ENCODE data around the gene BMPR1B.

The BMPR1B gene

DNA sequence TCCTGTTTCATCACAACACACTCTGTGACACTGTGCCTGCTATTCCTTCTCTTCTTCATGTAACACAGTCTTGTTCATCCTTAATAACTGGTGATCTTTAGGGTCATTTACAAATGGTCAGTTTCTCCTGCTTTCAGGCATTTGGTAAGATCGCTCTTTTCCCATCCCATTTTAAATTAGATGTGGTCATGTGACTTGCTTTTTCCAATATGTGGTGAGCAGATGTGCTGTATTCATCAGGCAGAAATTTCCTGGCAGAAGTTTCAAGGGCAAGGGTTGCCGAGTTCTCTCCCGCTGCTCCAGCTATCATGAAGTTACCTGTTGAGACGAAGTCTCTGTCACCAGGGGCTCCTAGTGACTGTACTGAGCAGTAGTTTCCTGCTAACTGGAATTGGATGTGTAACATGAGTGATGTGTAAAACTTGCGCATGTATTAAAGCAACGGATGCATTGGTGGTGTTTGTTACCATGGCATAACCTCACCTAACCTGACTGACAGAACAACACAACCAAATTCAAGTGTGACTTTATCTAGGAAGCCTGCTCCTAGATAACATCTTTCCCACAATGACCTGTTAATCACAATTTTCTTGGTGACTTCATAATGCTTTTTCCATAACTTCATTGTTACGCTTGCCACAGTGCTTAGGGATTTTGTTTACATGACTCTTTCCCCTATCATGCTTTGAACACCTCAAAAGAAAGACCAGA is 29.5 kb upstream of the BMPR1B start:
- Histone ChIP-seq H3K27me3 (ENCODE audit: insufficient read depth, low read length) (no peaks in the 10 kb centered on the region), H3K79me2 (ENCODE audit: control insufficient read depth, insufficient read depth, low read length, unreplicated experiment) (no peaks in the 10 kb centered on the region), H3K4me3 (ENCODE audit: low read depth, low read length) (no peak overlapping the region), H3K27ac (ENCODE audit: low read depth, low read length) (no peak overlapping the region), H3K4me1 (ENCODE audit: control insufficient read depth, insufficient read depth, low read length, unreplicated experiment) (peaks cover 2% of the 10 kb centered on the region), H3K36me3 (ENCODE audit: insufficient read depth, low read length) (no peaks in the 10 kb centered on the region), H2AFZ (ENCODE audit: low read length, unreplicated experiment) (no peak overlapping the region)

DNA sequence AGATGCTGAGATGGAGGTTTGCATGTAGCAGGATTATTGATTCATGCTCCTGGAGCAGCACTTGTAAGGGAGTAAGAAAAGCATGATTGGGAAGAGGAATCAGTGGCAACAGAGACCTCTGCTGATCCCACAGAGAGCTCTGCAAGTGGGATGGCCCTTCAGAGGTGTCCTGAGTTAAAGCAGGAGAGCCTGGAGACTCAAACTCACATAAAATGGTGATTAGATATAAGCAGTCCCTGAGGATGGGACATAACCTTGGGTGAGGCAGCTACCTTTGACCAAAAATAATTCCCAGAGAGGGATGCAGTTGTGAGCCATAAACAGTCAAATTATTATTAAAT is 25.4 kb upstream of the BMPR1B start:
- no peak overlapping the region for H3K4me3 ChIP-seq (ENCODE audit: low read depth, low read length)
- no peak overlapping the region for H2AFZ ChIP-seq (ENCODE audit: low read length, unreplicated experiment)
- no peaks in the 10 kb centered on the region for H3K27me3 ChIP-seq (ENCODE audit: insufficient read depth, low read length)
- no peak overlapping the region for H3K27ac ChIP-seq (ENCODE audit: low read depth, low read length)
- H3K36me3 ChIP-seq (ENCODE audit: insufficient read depth, low read length), result no peaks in the 10 kb centered on the region
- no peaks in the 10 kb centered on the region for H3K4me1 ChIP-seq (ENCODE audit: control insufficient read depth, insufficient read depth, low read length, unreplicated experiment)
- no peaks in the 10 kb centered on the region for H3K79me2 ChIP-seq (ENCODE audit: control insufficient read depth, insufficient read depth, low read length, unreplicated experiment)

DNA sequence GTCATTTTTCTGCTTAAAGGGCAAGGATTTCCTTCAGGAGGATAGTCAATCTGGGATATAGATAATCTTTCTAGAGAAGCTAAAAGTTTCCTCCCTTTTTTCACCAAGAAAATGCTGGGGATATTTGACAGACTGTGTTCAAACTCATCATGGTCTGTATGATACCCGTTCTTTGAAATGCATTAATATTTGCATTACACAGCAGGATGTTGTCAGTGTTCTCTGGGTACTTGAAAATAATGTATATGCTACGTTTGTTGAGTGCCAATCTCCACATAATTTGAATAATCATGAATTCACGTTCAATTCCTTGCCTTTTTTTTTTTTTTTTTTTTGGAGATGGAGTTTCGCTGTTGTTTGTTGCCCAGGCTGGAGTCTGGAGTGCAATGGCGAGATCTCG is 18.0 kb upstream of the BMPR1B start:
- Histone ChIP-seq H3K36me3 (ENCODE audit: insufficient read depth, low read length) (no peaks in the 10 kb centered on the region), H3K27me3 (ENCODE audit: insufficient read depth, low read length) (no peaks in the 10 kb centered on the region)

DNA sequence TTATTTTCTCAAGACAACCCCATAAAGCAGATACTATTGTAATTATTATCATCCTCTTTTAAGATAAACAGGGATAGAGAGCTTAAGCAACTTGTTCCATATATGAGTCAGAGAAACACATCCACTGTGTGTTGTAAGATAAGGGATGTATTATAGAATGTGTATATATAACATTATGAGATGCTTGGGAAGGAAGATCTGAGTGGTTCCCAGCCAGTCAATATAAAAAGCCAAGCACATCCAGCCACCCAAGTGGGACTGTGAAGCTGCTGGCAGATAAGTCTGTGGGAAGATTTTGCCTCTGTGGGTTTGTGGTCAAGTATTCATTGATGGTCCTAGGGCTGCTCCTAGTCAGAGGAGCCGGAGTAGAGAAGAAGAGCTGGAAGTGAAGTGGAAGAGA is 16.5 kb upstream of the BMPR1B start:
- Histone ChIP-seq H3K79me2 (ENCODE audit: control insufficient read depth, insufficient read depth, low read length, unreplicated experiment) (no peaks in the 10 kb centered on the region), H3K4me3 (ENCODE audit: low read depth, low read length) (no peak overlapping the region), H3K27ac (ENCODE audit: low read depth, low read length) (no peak overlapping the region), H3K27me3 (ENCODE audit: insufficient read depth, low read length) (no peaks in the 10 kb centered on the region), H3K36me3 (ENCODE audit: insufficient read depth, low read length) (no peaks in the 10 kb centered on the region), H2AFZ (ENCODE audit: low read length, unreplicated experiment) (no peak overlapping the region), H3K4me1 (ENCODE audit: control insufficient read depth, insufficient read depth, low read length, unreplicated experiment) (no peaks in the 10 kb centered on the region)

More for the DNA sequence above, 18.0 kb upstream of the BMPR1B start:
- Histone ChIP-seq H3K27ac (ENCODE audit: low read depth, low read length) (no peak overlapping the region), H3K4me3 (ENCODE audit: low read depth, low read length) (no peak overlapping the region), H3K4me1 (ENCODE audit: control insufficient read depth, insufficient read depth, low read length, unreplicated experiment) (no peaks in the 10 kb centered on the region), H3K79me2 (ENCODE audit: control insufficient read depth, insufficient read depth, low read length, unreplicated experiment) (no peaks in the 10 kb centered on the region), H2AFZ (ENCODE audit: low read length, unreplicated experiment) (no peak overlapping the region)

DNA sequence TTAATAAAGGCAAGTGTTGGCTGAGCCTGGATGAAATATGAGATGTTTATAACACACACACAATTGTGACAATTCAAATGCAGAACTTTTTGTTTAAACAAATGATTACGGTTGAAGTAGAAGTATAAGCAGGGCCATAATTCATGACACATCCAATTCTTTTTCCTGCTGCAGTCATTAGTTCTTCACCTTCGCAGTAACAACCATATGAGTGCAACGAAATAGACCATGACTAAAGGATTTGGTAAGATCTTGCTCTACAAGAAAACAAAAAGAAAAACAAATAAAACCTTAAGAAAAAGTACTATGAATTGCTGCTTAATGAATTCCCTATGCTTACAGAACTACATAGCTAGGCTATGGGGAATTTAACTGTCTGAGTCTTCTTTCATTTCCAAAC is 13.9 kb upstream of the BMPR1B start:
- no peak overlapping the region for H3K27ac ChIP-seq (ENCODE audit: low read depth, low read length)
- H3K36me3 ChIP-seq (ENCODE audit: insufficient read depth, low read length), result no peaks in the 10 kb centered on the region
- H3K79me2 ChIP-seq (ENCODE audit: control insufficient read depth, insufficient read depth, low read length, unreplicated experiment), result no peaks in the 10 kb centered on the region
- H3K4me1 ChIP-seq (ENCODE audit: control insufficient read depth, insufficient read depth, low read length, unreplicated experiment), result no peaks in the 10 kb centered on the region
- H2AFZ ChIP-seq (ENCODE audit: low read length, unreplicated experiment), result no peak overlapping the region
- H3K27me3 ChIP-seq (ENCODE audit: insufficient read depth, low read length), result no peaks in the 10 kb centered on the region
- H3K4me3 ChIP-seq (ENCODE audit: low read depth, low read length), result no peak overlapping the region

DNA sequence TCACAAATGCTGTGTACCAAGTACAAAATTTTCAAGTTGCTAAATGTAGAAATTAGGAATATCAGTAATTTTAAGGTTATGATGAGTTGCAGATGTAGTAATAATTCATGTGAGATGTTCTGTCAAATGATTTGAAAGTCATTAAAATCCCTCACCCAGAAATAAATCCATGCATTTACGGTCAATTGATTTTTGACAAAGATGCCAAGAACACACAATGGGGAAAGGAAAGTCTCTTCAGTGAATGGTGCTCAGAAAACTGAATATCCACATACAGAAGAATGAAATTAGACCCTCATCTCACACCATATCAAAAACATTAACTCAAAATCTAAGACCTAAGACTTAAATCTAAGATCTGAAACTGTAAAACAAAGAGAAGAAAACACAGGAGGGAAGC is 12.9 kb upstream of the BMPR1B start:
- no peaks in the 10 kb centered on the region for H3K36me3 ChIP-seq (ENCODE audit: insufficient read depth, low read length)
- no peaks in the 10 kb centered on the region for H3K27me3 ChIP-seq (ENCODE audit: insufficient read depth, low read length)
- H3K27ac ChIP-seq (ENCODE audit: low read depth, low read length), result no peak overlapping the region
- no peak overlapping the region for H3K4me3 ChIP-seq (ENCODE audit: low read depth, low read length)
- no peaks in the 10 kb centered on the region for H3K79me2 ChIP-seq (ENCODE audit: control insufficient read depth, insufficient read depth, low read length, unreplicated experiment)
- H3K4me1 ChIP-seq (ENCODE audit: control insufficient read depth, insufficient read depth, low read length, unreplicated experiment), result no peaks in the 10 kb centered on the region
- no peak overlapping the region for H2AFZ ChIP-seq (ENCODE audit: low read length, unreplicated experiment)

DNA sequence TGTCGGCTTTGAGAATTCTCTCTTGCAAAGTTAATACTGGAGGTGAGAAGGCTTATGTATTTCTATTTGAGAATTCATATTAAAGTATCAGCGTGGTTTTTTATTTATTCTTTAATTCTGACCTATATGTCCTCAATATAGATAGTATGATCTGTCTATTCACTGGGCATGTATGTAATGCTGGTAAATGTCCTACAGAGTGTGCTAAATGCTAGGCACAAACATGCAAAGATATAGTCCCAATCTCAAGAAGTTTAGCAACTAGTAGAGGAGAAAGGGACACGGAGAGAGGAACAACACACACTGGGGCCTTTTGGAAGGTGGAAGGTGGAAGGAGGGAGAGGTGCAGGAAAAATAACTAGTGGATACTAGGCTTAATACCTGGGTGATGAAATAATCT is 11.0 kb upstream of the BMPR1B start:
- no peaks in the 10 kb centered on the region for H3K4me1 ChIP-seq (ENCODE audit: control insufficient read depth, insufficient read depth, low read length, unreplicated experiment)
- H3K79me2 ChIP-seq (ENCODE audit: control insufficient read depth, insufficient read depth, low read length, unreplicated experiment), result no peaks in the 10 kb centered on the region
- H2AFZ ChIP-seq (ENCODE audit: low read length, unreplicated experiment), result no peak overlapping the region
- no peak overlapping the region for H3K27ac ChIP-seq (ENCODE audit: low read depth, low read length)
- H3K27me3 ChIP-seq (ENCODE audit: insufficient read depth, low read length), result no peaks in the 10 kb centered on the region
- no peaks in the 10 kb centered on the region for H3K36me3 ChIP-seq (ENCODE audit: insufficient read depth, low read length)
- H3K4me3 ChIP-seq (ENCODE audit: low read depth, low read length), result no peak overlapping the region

DNA sequence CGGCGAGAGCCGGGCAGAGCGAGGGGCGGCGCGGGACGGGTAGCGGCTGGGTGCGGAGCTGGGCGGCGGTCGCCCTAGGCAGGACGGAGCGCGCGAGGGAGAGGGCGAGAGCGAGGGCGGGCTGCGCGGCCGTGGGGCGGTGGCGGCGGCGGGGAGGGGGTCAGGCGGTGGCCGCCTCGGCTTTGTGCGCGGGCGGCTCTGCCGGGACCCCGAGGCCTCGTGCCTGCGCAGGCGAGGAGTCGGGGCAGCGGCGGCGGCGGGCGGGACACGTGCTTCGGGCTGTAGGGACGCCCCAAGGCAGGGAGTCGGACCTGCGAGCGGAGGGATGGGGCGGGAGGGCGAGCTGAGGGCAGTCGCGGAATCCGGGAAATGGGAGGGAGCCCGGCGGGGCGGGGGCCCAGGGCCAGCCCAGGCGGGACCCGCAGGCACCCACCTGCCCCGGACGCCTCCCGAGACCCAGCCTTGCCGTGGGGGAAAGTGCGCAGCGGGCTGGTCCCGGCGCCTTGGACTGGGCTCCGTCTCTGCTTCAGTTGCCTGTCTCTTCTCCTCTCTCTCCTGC is 465 bp downstream of the BMPR1B start:
- H3K36me3 ChIP-seq (ENCODE audit: insufficient read depth, low read length), result no peaks in the 10 kb centered on the region
- H3K27me3 ChIP-seq (ENCODE audit: insufficient read depth, low read length), result no peaks in the 10 kb centered on the region
- H3K4me3 ChIP-seq (ENCODE audit: low read depth, low read length), result peak overlapping the region; percentile 76
- H3K4me1 ChIP-seq (ENCODE audit: control insufficient read depth, insufficient read depth, low read length, unreplicated experiment), result peaks cover 37% of the 10 kb centered on the region
- H2AFZ ChIP-seq (ENCODE audit: low read length, unreplicated experiment), result peak overlapping the region; percentile 52
- no peak overlapping the region for H3K27ac ChIP-seq (ENCODE audit: low read depth, low read length)
- peaks cover 3% of the 10 kb centered on the region for H3K79me2 ChIP-seq (ENCODE audit: control insufficient read depth, insufficient read depth, low read length, unreplicated experiment)

DNA sequence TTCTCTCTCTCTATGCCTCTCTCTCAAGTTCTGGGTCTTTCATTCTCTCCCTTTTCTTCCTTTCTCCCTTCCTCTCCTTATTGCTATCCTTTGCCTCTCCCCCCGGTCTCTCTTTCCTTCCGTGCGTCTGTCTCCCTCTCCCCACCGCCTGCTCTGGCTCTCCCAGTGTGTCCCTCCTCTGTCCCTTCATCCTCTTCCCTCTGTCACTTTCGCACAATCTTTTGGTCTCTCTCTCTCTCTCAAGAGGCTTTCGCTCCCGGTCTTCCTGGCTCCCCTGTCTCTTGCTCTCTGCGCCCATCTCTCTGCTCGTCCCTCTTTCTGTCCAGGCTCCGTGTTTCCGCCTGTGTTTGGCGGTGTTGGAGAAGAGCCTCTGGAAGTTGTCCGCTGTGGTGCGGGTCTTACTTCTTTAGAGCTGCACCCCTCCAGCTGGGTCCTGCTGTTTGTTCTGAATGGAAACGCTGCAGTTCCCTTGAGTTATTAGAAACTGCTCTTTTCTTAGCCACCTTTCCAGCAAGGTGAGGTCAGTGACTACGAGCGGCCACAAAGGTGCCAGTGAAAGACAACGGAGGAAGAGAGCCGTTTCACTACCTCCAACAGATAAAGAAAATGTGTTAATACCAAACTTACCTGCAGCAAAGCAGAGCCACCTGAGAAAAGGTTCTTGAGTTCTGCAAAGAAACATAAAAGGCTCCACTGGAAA is 1.1 kb downstream of the BMPR1B start:
- Histone ChIP-seq H3K27ac (ENCODE audit: low read depth, low read length) (no peak overlapping the region), H3K4me1 (ENCODE audit: control insufficient read depth, insufficient read depth, low read length, unreplicated experiment) (peaks cover 37% of the 10 kb centered on the region), H3K27me3 (ENCODE audit: insufficient read depth, low read length) (no peaks in the 10 kb centered on the region), H3K79me2 (ENCODE audit: control insufficient read depth, insufficient read depth, low read length, unreplicated experiment) (peaks cover 3% of the 10 kb centered on the region), H3K36me3 (ENCODE audit: insufficient read depth, low read length) (no peaks in the 10 kb centered on the region), H2AFZ (ENCODE audit: low read length, unreplicated experiment) (peak overlapping the region; percentile 52), H3K4me3 (ENCODE audit: low read depth, low read length) (peak overlapping the region; percentile 76)

DNA sequence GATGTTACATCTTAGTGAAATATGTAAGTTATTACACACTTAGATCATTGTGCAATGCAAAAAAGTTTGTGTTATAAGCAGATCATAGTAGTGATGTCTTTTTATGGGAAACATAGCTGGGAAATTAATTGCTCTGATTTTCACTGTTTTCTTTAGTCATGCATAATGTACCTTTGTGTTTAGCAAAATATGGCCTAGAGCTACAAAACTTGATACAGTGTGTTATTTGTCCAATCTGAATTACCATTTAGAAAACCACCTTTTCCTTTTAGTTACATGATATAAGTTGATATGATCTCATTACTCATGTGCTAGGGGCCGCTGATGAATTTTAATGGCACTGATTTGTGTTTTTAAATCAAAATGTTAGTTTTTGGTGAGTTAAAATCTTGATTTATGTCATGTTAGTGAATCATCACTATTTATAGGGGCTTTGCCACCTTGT is 2.0 kb downstream of the BMPR1B start:
- no peak overlapping the region for H3K4me3 ChIP-seq (ENCODE audit: low read depth, low read length)
- peaks cover 3% of the 10 kb centered on the region for H3K79me2 ChIP-seq (ENCODE audit: control insufficient read depth, insufficient read depth, low read length, unreplicated experiment)
- H3K27me3 ChIP-seq (ENCODE audit: insufficient read depth, low read length), result no peaks in the 10 kb centered on the region
- no peak overlapping the region for H3K27ac ChIP-seq (ENCODE audit: low read depth, low read length)
- no peaks in the 10 kb centered on the region for H3K36me3 ChIP-seq (ENCODE audit: insufficient read depth, low read length)
- H3K4me1 ChIP-seq (ENCODE audit: control insufficient read depth, insufficient read depth, low read length, unreplicated experiment), result peaks cover 37% of the 10 kb centered on the region
- no peak overlapping the region for H2AFZ ChIP-seq (ENCODE audit: low read length, unreplicated experiment)

DNA sequence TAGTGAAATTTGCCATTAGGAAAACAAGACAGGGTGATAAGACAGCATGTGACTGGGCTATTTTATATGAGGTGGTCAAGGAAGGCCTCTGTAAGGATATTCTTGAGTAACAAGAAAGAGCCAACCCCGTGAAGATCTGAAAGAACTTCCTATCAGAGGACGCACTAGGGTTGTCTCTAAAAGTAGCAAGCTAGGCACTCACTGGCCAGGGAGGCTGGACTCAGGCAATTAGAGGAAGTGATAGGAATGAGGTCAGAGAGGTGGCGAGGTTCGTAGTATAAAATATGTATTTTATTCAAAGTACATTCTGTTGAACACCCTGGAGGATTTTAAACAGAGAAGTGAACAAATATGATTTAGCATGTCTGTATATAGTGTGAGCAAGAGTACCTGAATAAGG is 4.6 kb downstream of the BMPR1B start:
- Histone ChIP-seq H3K36me3 (ENCODE audit: insufficient read depth, low read length) (no peaks in the 10 kb centered on the region), H2AFZ (ENCODE audit: low read length, unreplicated experiment) (peak overlapping the region; percentile 48), H3K27me3 (ENCODE audit: insufficient read depth, low read length) (no peaks in the 10 kb centered on the region), H3K79me2 (ENCODE audit: control insufficient read depth, insufficient read depth, low read length, unreplicated experiment) (peaks cover 4% of the 10 kb centered on the region), H3K4me1 (ENCODE audit: control insufficient read depth, insufficient read depth, low read length, unreplicated experiment) (peaks cover 44% of the 10 kb centered on the region), H3K27ac (ENCODE audit: low read depth, low read length) (no peak overlapping the region), H3K4me3 (ENCODE audit: low read depth, low read length) (no peak overlapping the region)

Measured in ACC112 (cell line).